Brain microvascular endothelial cell (primary cell): ENCODE results near the gene GPHB5.

ENCODE experiments used
- DNase-seq: peaks from one replicate; pipeline ENCODE4 v3.0.0-alpha.2; 2020
- H3K27ac ChIP-seq: fragments of 250-450 bp; sonication (Bioruptor Pico); 2 replicates; pipeline ENCODE4 v1.5.1; 2020; ENCODE audit warnings: mild to moderate bottlenecking, moderate library complexity
- H3K27me3 ChIP-seq: fragments of 250-450 bp; sonication (Bioruptor Pico); replicated peaks from 2 replicates; pipeline ENCODE4 v1.5.1; 2020; ENCODE audit warnings: mild to moderate bottlenecking
- H3K36me3 ChIP-seq: fragments of 250-450 bp; sonication (Bioruptor Pico); replicated peaks from 2 replicates; pipeline ENCODE4 v1.5.1; 2020; ENCODE audit warnings: mild to moderate bottlenecking
- H3K4me3 ChIP-seq: 2 replicates; pipeline ENCODE4 v1.5.1; 2011; ENCODE audit warnings: low read depth, mild to moderate bottlenecking, control low read depth, low read length, moderate library complexity
- in situ Hi-C: cut with HindIII; loops from 2 replicates; pipeline ENCODE4 v1.10.0; 2017; ENCODE audit warnings: low sequenced_read_pairs, low pct_ligation_motif_present
- TF ChIP-seq, protein P1 (sequence below): IDR thresholded peaks from 2 replicates; pipeline ENCODE4 v1.5.1; 2011; ENCODE audit warnings: low read depth, mild to moderate bottlenecking, moderate library complexity, low read length, control low read depth, inconsistent platforms; ENCODE audit errors: missing control alignments

Gene GPHB5

DNA sequence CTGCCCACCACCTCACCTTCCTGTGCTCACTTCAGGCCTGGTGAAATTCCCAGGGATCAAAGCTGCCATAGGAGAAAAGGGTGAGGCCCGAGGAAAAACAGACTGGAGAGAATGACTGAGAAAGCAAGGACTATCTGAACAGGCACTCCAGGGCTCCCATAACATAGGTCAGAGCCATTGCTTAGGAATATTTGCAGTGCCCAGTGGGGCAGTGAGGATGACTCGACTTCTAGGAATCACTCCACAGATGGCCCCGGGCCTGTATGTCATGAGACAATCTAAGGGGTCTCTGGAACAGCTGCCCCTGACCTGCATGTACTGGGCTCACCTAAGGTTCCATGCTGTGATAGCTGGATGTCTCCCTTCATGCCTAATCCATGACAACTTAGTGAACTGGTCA lies 51.6 kb downstream of the GPHB5 start:
- TF ChIP-seq, protein P1, sequence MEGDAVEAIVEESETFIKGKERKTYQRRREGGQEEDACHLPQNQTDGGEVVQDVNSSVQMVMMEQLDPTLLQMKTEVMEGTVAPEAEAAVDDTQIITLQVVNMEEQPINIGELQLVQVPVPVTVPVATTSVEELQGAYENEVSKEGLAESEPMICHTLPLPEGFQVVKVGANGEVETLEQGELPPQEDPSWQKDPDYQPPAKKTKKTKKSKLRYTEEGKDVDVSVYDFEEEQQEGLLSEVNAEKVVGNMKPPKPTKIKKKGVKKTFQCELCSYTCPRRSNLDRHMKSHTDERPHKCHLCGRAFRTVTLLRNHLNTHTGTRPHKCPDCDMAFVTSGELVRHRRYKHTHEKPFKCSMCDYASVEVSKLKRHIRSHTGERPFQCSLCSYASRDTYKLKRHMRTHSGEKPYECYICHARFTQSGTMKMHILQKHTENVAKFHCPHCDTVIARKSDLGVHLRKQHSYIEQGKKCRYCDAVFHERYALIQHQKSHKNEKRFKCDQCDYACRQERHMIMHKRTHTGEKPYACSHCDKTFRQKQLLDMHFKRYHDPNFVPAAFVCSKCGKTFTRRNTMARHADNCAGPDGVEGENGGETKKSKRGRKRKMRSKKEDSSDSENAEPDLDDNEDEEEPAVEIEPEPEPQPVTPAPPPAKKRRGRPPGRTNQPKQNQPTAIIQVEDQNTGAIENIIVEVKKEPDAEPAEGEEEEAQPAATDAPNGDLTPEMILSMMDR = no peak
- Histone ChIP-seq H3K36me3 (no peaks in the 10 kb centered on the region), H3K27me3 (no peaks in the 10 kb centered on the region), H3K27ac (no peak overlapping the region), H3K4me3 (no peak overlapping the region)
- in situ Hi-C loops = no loop called here
- DNase-seq = no peak

DNA sequence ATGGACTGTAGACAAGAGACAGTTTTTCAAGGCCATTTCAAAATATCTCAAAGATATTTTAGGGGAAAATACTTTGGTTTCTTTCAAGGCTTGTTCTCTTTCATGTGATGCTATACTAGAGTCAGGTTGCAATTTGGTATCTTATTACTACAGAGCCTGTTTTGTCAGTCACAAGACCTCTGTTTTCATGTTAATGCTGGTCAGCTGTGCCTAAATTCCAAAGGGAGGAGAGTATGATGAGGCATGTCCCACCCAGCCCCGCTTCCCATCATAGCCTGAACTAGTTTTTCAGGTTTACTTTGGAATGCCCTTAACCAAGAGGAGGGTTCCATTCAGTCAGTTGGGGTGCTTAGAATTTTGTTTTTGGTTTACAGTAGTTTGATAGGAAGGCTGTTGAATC lies 52.6 kb downstream of the GPHB5 start:
- H3K4me3 ChIP-seq = no peak overlapping the region
- DNase-seq = no peak
- no peaks in the 10 kb centered on the region for H3K27me3 ChIP-seq
- in situ Hi-C loops = no loop called here
- TF ChIP-seq, protein P1 = no peak
- no peak overlapping the region for H3K27ac ChIP-seq
- no peaks in the 10 kb centered on the region for H3K36me3 ChIP-seq
